GM19395 (cell line): ENCODE results near the gene SRGAP2C.
"Not testable (repeated sequence)": the region's sequence is repeated elsewhere in the genome, so short reads cannot be mapped to it uniquely, and the experiment has no call there.

Experiments
- ATAC-seq: cut with Tn5 transposase; IDR thresholded peaks from one replicate; pipeline ENCODE4 v1.9.1; 2021; ENCODE audit warnings: mild to moderate bottlenecking, moderate library complexity; ENCODE audit not compliant: unreplicated experiment

Gene SRGAP2C

DNA sequence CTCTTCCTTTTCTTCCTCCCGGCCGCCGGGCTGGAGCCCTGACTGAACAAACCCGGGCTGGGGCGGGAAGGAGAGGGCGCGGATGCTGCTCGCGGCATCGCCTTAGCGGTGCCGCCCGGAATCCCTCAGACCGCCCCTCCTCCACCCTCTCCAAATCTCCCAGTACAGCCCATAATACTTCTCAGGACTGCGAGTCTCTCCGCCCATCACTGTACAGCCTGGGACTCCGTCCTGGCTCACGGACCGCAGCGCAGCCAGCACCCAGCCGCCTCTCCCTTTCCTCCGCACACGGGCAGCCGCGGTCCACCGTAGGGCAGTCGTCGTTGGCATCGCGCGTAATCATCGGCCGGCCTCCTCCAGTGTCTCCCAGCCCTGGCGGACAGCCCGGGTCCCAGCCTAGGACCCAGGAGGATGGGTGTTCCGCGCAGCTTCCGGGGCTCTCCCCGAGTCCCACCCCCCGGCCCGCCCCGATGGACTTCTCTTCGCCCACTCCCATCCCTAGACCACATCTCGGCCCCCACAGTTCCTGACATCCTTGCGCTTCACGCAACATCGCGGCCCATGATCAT is 449 bp downstream of the SRGAP2C start:
- peak; percentile 5 for ATAC-seq

- ATAC-seq, result not testable (repeated sequence)
Observed at GRCh38 chr1:121186191-121186590, 1.4 kb downstream of the SRGAP2C start.

- ATAC-seq, result not testable (repeated sequence)
Observed at GRCh38 chr1:121187914-121188313, 3.1 kb downstream of the SRGAP2C start.

DNA sequence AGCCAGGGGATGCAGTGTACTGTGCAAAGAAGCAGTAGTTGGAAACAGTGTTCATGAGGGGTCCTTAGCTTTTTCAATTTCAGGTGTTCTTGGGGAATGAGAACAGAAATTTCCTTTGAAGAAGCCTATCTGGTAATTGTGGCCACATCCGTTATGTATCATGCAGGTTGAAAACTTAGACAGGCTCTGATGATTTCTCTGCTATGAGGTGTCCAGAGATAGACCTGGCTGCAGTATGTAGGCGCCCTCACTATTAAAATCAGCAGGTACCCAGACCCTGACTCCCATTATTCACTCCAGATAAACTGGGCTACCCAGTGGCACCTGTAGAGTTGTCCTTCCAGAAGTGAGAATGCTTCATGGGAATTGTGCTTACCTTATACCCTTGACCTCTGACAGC is 7.7 kb downstream of the SRGAP2C start:
- ATAC-seq, result not testable (repeated sequence)

DNA sequence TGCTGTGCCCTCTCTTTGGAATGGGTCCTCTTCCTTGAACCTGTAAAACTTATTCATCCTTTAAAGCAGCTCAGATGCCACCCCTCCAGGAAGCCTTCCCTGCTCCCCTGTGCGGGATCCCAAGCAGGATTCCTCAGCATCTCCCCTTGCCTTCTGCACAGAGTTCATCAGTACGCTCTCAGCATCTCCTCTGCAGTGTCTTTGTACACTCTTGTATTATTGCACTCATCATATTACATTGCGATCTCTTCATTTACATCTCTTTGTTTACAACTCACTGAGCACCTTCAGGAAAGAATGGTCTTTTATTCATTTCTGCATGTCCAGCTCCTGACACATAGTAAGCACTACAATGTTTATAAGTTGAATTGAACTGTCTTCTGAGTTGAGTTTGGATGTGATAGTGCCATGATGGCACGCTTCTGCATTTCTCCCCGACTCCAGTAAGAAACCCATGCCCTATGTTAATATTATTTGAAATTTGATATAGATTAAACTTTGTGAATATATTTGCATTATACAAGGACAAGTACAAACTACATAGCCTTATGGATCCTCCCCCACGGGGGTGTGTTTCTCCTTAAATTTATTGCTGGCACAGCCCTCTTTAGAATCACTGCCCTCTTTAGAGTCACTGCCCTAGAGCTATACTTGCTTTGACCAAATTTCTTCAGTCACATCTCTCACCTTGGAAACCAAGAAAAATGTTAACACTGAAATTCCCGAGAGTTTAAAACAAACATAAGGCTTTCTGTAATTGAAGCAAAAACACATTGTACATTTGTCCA is 12.5 kb downstream of the SRGAP2C start:
- ATAC-seq, result not testable (repeated sequence)

- not testable (repeated sequence) for ATAC-seq
Observed at GRCh38 chr1:121199763-121200162, 15.0 kb downstream of the SRGAP2C start.

GRCh38 chr1:121200232-121200631 is 15.5 kb downstream of the SRGAP2C start:
- ATAC-seq, result not testable (repeated sequence)

DNA sequence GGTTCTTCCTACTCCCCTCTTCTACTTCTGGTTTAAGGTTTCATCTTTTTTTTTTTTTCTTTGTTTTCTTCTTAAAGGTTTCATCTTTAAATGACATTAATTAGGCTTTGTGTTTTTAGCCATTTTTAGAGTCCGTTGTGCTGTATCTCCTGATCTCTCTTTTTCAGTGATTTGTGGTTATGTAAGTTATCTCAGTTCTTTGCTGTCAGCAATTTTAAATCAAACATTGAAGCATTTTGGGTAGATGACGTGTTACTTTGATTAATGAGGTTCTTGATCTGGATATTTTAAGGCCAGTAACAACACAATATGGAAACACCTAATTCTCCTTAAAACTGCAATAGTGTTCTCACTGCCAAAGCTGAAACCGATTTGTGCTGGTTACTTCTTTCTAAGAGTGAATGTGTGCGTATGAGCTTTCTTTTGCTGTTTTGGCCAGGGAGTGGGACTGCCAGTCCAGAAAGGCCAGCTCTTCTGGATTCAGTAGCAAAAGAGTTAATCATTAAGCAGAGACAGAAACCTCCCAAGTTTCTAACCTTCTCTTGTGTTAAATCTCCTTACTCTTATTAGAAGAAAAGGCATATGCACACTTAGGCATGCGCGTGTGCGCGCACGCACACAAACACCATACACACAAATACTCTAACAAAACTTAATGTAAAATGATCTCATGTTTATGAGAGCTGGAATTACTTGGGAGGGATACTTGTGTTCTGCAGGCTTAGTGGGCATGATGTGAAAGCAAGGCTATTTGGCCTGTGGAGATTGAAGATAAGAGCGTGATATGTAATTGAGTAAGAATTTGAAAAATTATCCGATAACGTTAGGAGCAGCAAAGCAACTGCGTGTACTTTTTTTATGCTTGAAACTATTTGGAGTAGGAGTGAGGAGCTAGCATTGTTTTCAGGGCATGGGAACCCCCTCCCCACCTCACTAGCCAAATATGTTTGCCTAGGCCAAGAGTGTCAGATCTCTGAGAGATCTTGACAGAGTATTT is 16.5 kb downstream of the SRGAP2C start:
- ATAC-seq, result not testable (repeated sequence)

GRCh38 chr1:121202986-121203385 is 18.2 kb downstream of the SRGAP2C start:
- not testable (repeated sequence) for ATAC-seq

- not testable (repeated sequence) for ATAC-seq
Observed at GRCh38 chr1:121205786-121206711, 21.3 kb downstream of the SRGAP2C start.

DNA sequence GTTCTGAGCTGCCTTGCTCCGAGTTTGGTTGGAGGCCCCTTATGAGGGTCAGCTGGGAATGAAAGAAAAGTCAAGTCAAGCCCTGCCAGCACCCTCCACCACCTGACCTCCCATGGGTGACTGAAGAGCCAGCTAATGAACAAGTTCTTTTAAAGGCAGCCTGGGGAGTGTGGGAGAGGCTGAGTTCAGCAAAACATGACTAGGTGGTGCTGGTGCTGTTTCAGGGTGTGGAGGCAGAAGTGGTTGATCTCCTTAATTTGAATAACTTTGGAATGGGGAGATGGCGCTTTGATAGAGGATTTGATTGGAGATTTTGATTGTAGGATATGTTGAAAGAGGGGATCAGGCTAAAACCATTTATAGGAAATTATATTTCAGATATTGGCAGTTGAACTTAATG is 22.6 kb downstream of the SRGAP2C start:
- not testable (repeated sequence) for ATAC-seq

GRCh38 chr1:121208375-121208774 is 23.6 kb downstream of the SRGAP2C start:
- ATAC-seq, result not testable (repeated sequence)

GRCh38 chr1:121210778-121211177 is 26.0 kb downstream of the SRGAP2C start:
- ATAC-seq, result not testable (repeated sequence)

DNA sequence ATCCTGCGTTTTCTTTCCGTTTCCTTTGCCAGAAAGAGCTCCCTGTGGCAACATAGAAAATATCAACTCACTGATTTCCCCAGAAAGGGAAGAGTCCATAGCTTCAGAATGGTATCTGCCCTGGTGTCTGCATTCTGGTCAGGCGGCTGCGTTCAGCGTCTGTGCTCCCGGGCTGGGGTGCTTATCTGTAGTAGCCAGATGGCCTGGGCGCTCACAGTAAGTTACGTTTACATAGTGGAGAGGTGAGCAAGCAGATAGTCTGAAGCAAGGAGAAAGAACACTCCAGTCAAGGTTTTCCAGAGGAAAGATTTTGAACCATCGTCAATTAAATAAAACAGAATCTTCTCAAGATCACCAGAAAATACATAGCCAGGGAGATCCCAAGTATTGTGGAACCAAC is 28.7 kb downstream of the SRGAP2C start:
- not testable (repeated sequence) for ATAC-seq

DNA sequence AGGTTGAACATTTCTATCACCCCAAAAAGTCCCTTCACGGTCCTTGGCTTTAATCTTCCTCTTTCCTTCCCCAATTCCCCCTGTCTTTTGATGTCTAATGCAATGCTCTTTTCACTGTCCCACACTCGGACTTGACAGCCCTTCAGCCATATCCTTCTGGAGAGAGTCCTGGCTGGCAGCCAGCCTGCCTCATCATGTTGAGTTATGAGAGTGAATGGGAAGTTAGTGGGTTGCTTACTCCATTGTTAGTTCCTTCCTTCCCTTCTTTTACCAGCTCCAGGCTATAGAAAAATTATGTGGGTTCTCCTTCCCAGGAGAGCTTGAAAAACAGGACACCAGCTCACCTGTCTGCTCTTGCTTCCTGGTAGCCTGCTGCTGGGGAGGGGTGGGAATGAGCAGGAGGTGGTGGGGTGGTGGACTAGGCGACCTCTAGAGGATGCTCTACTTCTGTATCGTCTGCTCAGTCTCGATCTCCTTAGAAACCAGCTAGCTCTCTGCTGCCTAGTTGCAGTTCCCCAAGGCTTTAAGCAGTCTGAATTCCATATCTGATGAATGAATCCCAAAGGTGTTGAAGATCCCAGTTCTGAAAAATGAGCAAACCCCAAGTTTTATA is 29.9 kb downstream of the SRGAP2C start:
- ATAC-seq, result peak; percentile 58

DNA sequence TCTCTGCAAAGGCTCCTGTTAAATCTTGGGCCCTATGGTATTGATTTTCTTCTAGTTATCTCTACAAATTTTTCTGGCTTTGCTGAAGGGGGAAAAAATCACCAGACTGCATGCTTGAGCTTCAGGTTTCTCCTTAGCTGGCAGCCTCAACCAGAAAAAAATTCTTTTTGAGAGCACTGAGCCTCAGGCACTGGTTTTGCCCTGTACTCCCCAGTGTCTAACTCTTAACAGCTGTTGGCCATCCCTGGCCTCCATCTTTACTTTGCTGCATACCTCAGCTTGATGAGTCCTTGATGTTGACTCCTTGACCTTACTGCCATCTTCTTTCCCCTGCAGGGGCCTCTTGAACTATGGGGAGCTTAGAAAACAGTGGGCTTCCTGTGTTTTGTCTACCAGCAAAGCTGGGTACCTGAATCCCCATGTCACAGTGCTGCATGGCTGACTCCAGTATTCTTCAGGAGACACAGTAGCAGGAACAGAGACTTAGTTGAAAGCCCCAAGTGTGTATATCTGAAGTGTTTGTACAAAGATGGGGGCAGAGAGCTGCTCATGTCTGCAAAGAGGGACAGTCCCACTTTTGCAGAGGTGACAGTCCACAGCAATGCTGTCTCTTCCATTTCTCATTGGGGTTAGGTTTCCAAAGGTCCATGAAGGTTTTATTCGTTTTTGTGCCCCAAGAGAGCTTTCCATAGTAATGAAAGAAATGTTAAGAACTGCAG is 31.1 kb downstream of the SRGAP2C start:
- not testable (repeated sequence) for ATAC-seq

GRCh38 chr1:121216676-121217075 is 31.9 kb downstream of the SRGAP2C start:
- not testable (repeated sequence) for ATAC-seq

DNA sequence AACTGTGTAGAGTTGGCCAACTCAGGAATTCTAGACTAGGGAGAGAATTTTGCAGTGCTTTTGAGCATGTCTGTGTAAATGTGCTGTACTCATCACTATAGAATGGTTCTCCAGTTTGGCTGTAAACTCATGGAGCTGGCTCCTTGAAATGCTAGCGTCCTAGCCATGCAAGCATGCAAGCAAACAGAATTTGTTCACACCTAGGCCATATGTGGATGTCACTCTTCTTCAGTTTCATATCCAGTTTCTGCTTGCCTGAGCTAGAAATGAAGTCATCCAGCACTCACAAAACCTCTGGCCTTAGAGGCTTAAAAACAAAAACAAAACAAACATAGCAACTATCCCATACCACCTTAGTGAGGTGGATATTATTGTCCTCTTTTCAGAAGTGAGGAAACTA is 37.0 kb downstream of the SRGAP2C start:
- peak; percentile 51 for ATAC-seq

GRCh38 chr1:121224714-121225113 is 39.9 kb downstream of the SRGAP2C start:
- peak; percentile 98 for ATAC-seq
